ENCODE measurements around the gene TEX12. TPM values are rescaled to one million over a fixed set of nuclear protein-coding genes. Genes with fewer than 3 reads are reported as not detected.

Gene TEX12
- total and polyA plus RNA-seq, 9 of the 15 experiments (the other 6 are each of a cell fraction or from before 2014, with no cell fraction given), result 0.10 to 2.3 (median 0.67) TPM; not detected in 1

GRCh38 chr11:112156956-112157766, 10.0 kb upstream of the TEX12 start:
- BruUV-seq (replicated peaks), result no TSS peak
- H3K4me2 ChIP-seq (ENCODE audit: insufficient read depth, low read length), result no peak overlapping the region
- WGBS (ENCODE audit: insufficient coverage, low coverage, missing lambda C conversion rate), result 58% methylated on average over 4 of the region's 4 CpGs
- no peaks in the 10 kb centered on the region for H4K20me1 ChIP-seq (replicated peaks; ENCODE audit: control insufficient read depth, insufficient read depth, low read length)
- FAIRE-seq (peak; percentile 40), DNase-seq (ENCODE audit: extremely low read depth in 1 of 4, low spot score in 3 of 4) (no peak), ATAC-seq (no peak)
- no peaks in the 10 kb centered on the region for H3K79me2 ChIP-seq (ENCODE audit: control insufficient read depth, insufficient read depth, low read length)
- no peak overlapping the region for H2AFZ ChIP-seq (ENCODE audit: low read depth, low read length)
- in situ Hi-C loops (cut with MboI) (no loop called here), intact Hi-C loops (cut with micrococcal nuclease) (loop anchor here (5.0 kb wide), 1 partner anchor 40 kb away; no protein-coding TSS in a partner anchor)
- no peaks in the 10 kb centered on the region for H3K36me3 ChIP-seq (ENCODE audit: control insufficient read depth, insufficient read depth, low read length)
- CTCF ChIA-PET (ENCODE audit: low intra/inter-chr PET ratio), result no interaction called here
- H3K27me3 ChIP-seq (ENCODE audit: control insufficient read depth in 2 of 2, insufficient read depth in 2 of 2, low read length in 2 of 2), result no peaks in the 10 kb centered on the region
- POLR2A ChIA-PET, result interaction anchor here (1.5 to 1.7 kb wide), 2 partner anchors 10 to 35 kb away, joined by 4 to 6 read pairs; no protein-coding TSS in a partner anchor
- H3K9ac ChIP-seq (ENCODE audit: insufficient read depth in 1 of 2, low read depth in 2 of 2, low read length in 2 of 2), result no peak overlapping the region
- H3K4me1 ChIP-seq (replicated peaks in 1 of 2; ENCODE audit: control insufficient read depth in 2 of 2, insufficient read depth in 2 of 2, low read length in 2 of 2), result peaks cover 4 to 6% of the 10 kb centered on the region in 2 experiments; a peak in 2 of 5 replicates
- no peak overlapping the region for H3K4me3 ChIP-seq
- no peak overlapping the region for H3K27ac ChIP-seq (ENCODE audit: extremely low read depth, low read depth, low read length)
- no peaks in the 10 kb centered on the region for H3K9me1 ChIP-seq (ENCODE audit: control insufficient read depth, insufficient read depth, low read length)
- H3K9me3 ChIP-seq (replicated peaks; ENCODE audit: control insufficient read depth, insufficient read depth, low read depth, low read length), result no peaks in the 10 kb centered on the region
- peak; percentile 11; the same call in 1 of the 2 replicates for TF ChIP-seq TEAD4 (IDR thresholded peaks at IDR 0.05; ENCODE audit: low read length)
- no peak for TF ChIP-seq TEAD4 (CRISPR knock-in tag; IDR thresholded peaks at IDR 0.05; ENCODE audit: borderline replicate concordance)
- 0 out of 2 replicates have a peak, but pooled peaks have one; percentile 17 for TF ChIP-seq C11orf30 (IDR thresholded peaks at IDR 0.05; ENCODE audit: low read depth)
- TF ChIP-seq, protein P1, sequence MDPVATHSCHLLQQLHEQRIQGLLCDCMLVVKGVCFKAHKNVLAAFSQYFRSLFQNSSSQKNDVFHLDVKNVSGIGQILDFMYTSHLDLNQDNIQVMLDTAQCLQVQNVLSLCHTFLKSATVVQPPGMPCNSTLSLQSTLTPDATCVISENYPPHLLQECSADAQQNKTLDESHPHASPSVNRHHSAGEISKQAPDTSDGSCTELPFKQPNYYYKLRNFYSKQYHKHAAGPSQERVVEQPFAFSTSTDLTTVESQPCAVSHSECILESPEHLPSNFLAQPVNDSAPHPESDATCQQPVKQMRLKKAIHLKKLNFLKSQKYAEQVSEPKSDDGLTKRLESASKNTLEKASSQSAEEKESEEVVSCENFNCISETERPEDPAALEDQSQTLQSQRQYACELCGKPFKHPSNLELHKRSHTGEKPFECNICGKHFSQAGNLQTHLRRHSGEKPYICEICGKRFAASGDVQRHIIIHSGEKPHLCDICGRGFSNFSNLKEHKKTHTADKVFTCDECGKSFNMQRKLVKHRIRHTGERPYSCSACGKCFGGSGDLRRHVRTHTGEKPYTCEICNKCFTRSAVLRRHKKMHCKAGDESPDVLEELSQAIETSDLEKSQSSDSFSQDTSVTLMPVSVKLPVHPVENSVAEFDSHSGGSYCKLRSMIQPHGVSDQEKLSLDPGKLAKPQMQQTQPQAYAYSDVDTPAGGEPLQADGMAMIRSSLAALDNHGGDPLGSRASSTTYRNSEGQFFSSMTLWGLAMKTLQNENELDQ (CRISPR knock-in tag; IDR thresholded peaks at IDR 0.05; ENCODE audit: borderline replicate concordance), result no peak
- TF ChIP-seq, protein P2, sequence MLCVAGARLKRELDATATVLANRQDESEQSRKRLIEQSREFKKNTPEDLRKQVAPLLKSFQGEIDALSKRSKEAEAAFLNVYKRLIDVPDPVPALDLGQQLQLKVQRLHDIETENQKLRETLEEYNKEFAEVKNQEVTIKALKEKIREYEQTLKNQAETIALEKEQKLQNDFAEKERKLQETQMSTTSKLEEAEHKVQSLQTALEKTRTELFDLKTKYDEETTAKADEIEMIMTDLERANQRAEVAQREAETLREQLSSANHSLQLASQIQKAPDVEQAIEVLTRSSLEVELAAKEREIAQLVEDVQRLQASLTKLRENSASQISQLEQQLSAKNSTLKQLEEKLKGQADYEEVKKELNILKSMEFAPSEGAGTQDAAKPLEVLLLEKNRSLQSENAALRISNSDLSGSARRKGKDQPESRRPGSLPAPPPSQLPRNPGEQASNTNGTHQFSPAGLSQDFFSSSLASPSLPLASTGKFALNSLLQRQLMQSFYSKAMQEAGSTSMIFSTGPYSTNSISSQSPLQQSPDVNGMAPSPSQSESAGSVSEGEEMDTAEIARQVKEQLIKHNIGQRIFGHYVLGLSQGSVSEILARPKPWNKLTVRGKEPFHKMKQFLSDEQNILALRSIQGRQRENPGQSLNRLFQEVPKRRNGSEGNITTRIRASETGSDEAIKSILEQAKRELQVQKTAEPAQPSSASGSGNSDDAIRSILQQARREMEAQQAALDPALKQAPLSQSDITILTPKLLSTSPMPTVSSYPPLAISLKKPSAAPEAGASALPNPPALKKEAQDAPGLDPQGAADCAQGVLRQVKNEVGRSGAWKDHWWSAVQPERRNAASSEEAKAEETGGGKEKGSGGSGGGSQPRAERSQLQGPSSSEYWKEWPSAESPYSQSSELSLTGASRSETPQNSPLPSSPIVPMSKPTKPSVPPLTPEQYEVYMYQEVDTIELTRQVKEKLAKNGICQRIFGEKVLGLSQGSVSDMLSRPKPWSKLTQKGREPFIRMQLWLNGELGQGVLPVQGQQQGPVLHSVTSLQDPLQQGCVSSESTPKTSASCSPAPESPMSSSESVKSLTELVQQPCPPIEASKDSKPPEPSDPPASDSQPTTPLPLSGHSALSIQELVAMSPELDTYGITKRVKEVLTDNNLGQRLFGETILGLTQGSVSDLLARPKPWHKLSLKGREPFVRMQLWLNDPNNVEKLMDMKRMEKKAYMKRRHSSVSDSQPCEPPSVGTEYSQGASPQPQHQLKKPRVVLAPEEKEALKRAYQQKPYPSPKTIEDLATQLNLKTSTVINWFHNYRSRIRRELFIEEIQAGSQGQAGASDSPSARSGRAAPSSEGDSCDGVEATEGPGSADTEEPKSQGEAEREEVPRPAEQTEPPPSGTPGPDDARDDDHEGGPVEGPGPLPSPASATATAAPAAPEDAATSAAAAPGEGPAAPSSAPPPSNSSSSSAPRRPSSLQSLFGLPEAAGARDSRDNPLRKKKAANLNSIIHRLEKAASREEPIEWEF (CRISPR knock-in tag; IDR thresholded peaks at IDR 0.05), result no peak
- TF ChIP-seq OTX1 (CRISPR knock-in tag; IDR thresholded peaks at IDR 0.05), result no peak
- TF ChIP-seq FOSL1 (tag; conservative IDR thresholded peaks at IDR 0.05), result peak; percentile 24; the same call in 1 of the 2 replicates
- TF ChIP-seq CEBPB (tag; IDR thresholded peaks at IDR 0.05), result peak; percentile 67
- no peak for TF ChIP-seq CEBPG (CRISPR knock-in tag; IDR thresholded peaks at IDR 0.05)
- TF ChIP-seq CEBPG (tag; conservative IDR thresholded peaks at IDR 0.05 in 1 of 2, IDR thresholded peaks at IDR 0.05 in 1 of 2), result peak in 1 of 2 experiments; percentile 81; a peak in 2 of 4 replicates
- peak; percentile 58 for TF ChIP-seq ATF3 (IDR thresholded peaks at IDR 0.05)
- TF ChIP-seq ATF3 (CRISPR knock-in tag; conservative IDR thresholded peaks at IDR 0.05), result no peak
- peak; percentile 55 for TF ChIP-seq ZNF316 (IDR thresholded peaks at IDR 0.05)

All from K562 (cell line).